ENCODE results near the gene PDE2A.

- TF ChIP-seq ZNF70 (CRISPR knock-in tag; IDR thresholded peaks at IDR 0.05): no peak
- TF ChIP-seq RARB (CRISPR knock-in tag; IDR thresholded peaks at IDR 0.05): no peak
- TF ChIP-seq ZFP3 (CRISPR knock-in tag; IDR thresholded peaks at IDR 0.05): no peak
- TF ChIP-seq CREB5 (CRISPR knock-in tag; IDR thresholded peaks at IDR 0.05; ENCODE audit: low read depth): no peak
- TF ChIP-seq PATZ1 (CRISPR knock-in tag; IDR thresholded peaks at IDR 0.05; ENCODE audit: borderline replicate concordance): no peak
Measured at GRCh38 chr11:72584939-72585597, 89.2 kb downstream of the PDE2A start.

Data from SK-N-SH treated with all-trans-retinoic acid at 6 μM for 48 hours (cell line).